Left lobe of liver (tissue), 2 donors: ENCODE data around the gene IGFL2. TPM values are rescaled to one million over a fixed set of nuclear protein-coding genes. Genes with fewer than 3 reads are reported as not detected.
"Not testable (repeated sequence)": the region's sequence is repeated elsewhere in the genome, so short reads cannot be mapped to it uniquely, and the experiment has no call there.

Experiments
- ATAC-seq: fragments of 200-7000 bp; cut with Tn5 transposase; one replicate; pipeline ENCODE4 v1.9.1; 2020; ENCODE audit warnings: mild to moderate bottlenecking, moderate library complexity
- DNase-seq: peaks from one replicate; pipeline ENCODE4 v3.0.0-alpha.2; 2020; ENCODE audit warnings: low spot score
- total RNA-seq: library from RNA; stranded (reverse); gene quantifications from one replicate; pipeline ENCODE4 v1.2.1, GENCODE V29; 2021
- donor health status: DM: no; HTN: no; CAD: no; lungs with moderate emphysema.
- donor health status: DM: no; HTN: yes; CAD: no.

IGFL2 gene
- total RNA-seq = not detected

DNA sequence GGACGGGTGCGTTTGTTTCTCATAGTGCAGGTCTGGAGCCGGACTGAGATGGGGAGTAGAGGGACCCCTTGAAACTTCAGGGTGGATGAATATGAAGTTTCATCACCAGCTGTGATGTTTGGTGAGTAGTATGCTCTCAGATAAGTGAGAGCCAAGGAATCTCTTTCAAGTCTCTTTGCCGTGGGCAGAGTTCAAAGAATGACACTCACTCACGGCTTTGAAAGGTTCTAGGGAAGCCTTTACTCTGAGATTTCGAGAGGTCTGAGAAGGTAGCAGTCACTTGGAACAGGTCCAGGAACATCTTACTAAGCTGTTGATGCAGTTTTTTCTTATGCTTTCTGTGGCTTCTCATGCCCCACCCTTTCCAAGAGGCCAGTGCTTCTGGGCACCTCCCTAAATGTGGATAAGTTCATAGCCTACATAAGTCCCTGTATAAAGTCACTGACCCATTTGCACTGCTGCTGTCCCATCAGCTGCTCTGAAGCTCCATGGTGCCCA lies at the start of gene IGFL2:
Gene IGFL2, plus strand, starts transcription at position 448 of the 498 bp plus-strand sequence. Its CDS starts 41 bp downstream, at position 489.
- no peak for DNase-seq
- no peak for ATAC-seq

GRCh38 chr19:46100344-46100743 lies 47.7 kb upstream of the IGFL2 start:
- ATAC-seq = no peak
- no peak for DNase-seq

- DNase-seq (no peak), ATAC-seq (no peak)
Observed at GRCh38 chr19:46101293-46101692, 46.7 kb upstream of the IGFL2 start.

- not testable (repeated sequence) for ATAC-seq, DNase-seq
Observed at GRCh38 chr19:46102333-46102732, 45.7 kb upstream of the IGFL2 start.

DNA sequence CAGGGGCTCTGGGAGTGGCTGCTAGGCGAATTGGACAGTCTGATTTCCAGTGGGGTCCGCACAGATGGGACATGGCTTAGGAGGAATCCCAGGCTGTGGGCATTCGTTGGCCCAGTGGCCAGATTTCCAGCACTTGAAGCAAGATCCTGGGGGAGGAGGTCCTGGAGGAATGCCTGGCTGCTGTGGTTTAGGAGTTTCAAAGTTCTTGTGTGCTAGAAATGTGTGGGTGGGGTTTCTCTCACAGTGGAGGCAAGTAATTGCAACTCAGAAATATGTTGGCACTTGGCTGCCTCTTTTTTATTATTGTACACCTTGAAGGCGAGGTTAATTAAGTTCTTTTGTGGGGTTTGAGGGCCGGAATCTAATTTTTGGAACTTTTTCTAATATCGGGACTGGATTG lies 40.7 kb upstream of the IGFL2 start:
- DNase-seq (no peak), ATAC-seq (no peak)

- ATAC-seq = no peak
- no peak for DNase-seq
Observed at GRCh38 chr19:46109876-46110275, 38.2 kb upstream of the IGFL2 start.

DNA sequence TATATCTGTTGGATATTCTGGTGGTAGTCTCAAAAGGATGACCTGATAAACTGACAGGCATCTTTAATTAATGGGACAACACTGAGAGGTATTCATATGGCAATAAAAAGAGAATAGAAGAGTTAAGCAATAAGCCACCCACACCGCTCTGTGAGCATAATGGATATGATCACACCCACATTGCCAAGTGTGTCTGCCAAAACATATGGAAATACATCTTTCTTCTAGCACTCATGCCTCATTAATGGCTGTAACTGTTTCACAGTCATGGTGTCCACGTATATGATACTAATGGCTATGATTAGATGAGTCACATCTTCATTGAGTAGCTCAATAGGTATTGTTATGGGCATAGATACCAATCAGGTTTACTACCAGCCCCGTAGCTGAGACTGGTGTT lies 36.7 kb upstream of the IGFL2 start:
- DNase-seq (no peak), ATAC-seq (no peak)

GRCh38 chr19:46112527-46112926 lies 35.5 kb upstream of the IGFL2 start:
- ATAC-seq (no peak), DNase-seq (no peak)

- no peak for ATAC-seq
Observed at GRCh38 chr19:46113726-46114125, 34.3 kb upstream of the IGFL2 start.

GRCh38 chr19:46115396-46116106 lies 32.5 kb upstream of the IGFL2 start:
- ATAC-seq = no peak
- no peak for DNase-seq

More at GRCh38 chr19:46113726-46114125, 34.3 kb upstream of the IGFL2 start:
- no peak for DNase-seq

DNA sequence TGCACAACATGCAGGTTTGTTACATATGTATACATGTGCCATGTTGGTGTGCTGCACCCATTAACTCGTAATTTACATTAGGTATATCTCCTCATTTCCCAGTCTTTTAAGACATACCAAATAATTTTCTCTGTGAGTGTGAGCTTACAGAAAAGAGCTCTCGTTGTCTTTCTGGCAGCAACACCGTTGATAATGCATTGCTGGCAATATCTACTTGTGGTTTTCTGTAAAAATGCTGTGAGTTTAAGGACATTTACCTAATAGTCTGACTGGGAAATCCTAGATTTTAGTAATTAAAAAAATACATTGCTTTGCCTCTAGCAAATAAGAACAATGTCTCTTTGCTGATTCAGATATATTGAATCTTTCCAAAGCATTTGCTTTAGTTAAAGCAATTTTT lies 31.9 kb upstream of the IGFL2 start:
- no peak for ATAC-seq
- DNase-seq = no peak

DNA sequence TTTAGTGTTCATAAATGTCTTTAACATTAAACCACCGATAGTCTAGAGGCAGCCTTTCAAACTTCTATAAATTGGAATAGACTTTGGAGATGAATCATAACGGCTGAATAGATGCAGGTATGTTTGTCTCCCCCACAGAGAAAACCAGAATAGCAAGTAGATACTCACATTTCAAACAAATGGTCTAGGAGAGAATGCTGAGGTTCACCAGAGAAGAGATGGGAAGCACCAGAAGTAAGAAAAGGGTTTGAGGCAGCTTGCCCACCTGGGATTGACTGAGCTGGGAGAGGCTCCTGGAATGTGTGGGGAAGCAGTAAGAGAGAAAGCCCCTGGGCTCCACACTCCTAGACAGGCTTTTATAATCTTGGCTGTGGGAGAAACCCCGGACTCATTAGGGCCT lies 29.9 kb upstream of the IGFL2 start:
- DNase-seq (no peak), ATAC-seq (no peak)

- DNase-seq (no peak), ATAC-seq (peak; percentile 30)
Observed at GRCh38 chr19:46124638-46125115, 23.4 kb upstream of the IGFL2 start, which contains the start of gene IGFL3. TSS of gene IGFL3 (minus strand) at chr19:46124688. CDS start at chr19:46124649, 39 bp downstream.

DNA sequence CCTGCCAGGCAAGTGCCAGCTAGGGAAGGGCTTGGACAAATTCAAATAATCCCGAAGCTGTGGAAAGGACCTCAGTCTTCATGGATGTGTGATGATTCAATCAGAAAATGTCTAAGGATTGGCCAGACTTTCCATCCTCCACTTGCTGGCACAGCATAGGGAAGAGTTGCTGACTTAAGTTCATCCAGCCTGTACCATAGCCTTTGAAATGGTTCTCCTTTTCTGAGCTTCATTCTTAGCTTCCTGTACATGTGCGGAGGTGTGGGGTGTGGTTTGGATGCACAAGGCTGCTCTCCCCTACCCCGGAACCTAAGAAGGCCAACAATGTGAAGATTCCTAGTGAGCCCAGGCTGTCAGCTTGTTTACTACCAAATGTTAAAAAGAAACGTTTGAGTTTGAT lies 22.6 kb upstream of the IGFL2 start:
- DNase-seq = no peak
- no peak for ATAC-seq

DNA sequence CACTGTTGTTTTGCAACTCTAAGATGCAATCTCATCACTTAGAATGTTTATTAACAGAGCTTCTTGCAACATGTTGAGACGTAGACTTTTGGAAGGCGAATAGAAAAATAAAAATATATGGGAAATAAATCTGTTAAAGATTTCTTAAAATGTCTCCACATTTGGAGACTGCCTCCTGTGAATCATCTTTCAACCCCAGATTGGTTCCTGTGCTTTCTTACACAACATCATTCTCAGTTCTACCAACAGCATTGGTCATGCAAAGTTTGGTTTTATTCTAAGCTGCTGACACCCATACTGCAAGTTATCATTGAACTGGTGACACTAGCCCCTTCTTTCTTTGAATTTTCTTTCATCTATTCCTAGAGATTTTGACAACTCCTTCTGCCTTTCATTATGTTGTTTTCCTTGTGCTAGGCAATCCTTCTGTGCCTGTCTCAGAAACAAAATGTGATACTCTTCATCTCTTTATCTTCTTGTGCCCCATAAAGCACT lies 21.9 kb upstream of the IGFL2 start:
- ATAC-seq (no peak), DNase-seq (no peak)

DNA sequence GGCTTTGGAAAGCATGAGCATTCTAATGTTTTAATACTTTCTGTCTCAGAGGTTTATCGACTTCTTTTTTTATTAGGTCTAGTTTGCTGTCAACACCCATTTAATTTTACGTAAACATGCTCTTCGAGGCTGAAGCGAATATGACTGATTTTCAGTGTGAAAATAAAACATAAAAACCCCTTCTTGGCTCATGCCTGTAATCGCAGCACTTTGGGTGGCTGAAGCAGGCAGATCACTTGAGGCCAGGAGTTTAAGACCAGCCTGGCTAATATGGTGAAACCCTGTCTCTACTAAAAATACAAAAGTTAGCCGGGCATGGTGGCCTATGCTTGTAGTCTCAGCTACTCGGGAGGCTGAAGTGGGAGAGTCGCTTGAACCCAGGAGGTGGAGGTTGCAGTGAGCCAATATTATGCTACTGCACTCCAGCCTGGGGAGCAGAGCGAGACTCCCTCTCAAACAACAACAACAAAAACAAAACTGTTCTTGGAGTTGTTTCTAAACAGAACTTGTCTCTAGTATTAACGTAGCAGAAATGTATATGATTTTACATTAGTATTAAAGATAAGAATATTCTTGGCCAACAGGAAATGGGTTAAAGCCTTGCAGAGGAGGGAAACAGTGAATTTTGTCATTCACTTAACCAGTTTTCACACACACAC lies 16.4 kb upstream of the IGFL2 start:
- DNase-seq = no peak
- ATAC-seq = no peak

GRCh38 chr19:46132508-46133100 lies 15.4 kb upstream of the IGFL2 start:
- ATAC-seq = no peak
- no peak for DNase-seq

DNA sequence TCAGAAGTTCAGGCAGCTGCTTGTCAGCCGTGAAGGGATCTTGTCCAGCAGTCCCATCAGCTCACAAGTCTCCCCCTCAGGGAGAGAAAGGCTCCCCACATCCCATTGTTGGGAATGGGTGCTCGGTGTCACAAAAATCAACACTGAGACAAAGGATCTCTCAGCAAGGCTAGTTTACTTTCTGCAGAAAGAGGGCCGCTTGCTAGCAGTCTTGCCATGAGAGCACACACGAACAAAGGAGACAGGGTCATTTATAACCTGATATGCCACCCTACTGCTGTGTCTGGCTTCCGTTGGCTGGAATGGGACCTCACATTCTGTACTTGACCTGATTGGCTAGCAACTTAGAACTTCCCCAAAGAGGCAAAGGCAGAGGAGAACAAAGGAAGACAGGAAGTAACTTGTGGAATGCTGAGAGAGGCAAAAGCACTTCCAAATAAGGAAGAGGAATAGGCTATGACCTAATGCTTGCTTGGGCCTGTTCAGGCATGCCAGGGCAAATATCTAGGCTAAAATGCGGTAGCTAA lies 14.9 kb upstream of the IGFL2 start:
- DNase-seq (no peak), ATAC-seq (no peak)

GRCh38 chr19:46133777-46134241 lies 14.2 kb upstream of the IGFL2 start:
- DNase-seq (no peak), ATAC-seq (no peak)

- ATAC-seq (no peak), DNase-seq (no peak)
Observed at GRCh38 chr19:46134527-46134926, 13.5 kb upstream of the IGFL2 start.

GRCh38 chr19:46137915-46138473 lies 10.0 kb upstream of the IGFL2 start:
- ATAC-seq (no peak), DNase-seq (no peak)
